Naive thymus-derived CD4-positive, alpha-beta T cell (primary cell): ENCODE results near the gene KCNH1. TPM values are rescaled to one million over a fixed set of nuclear protein-coding genes. Genes with fewer than 3 reads are reported as not detected.

ENCODE experiments used
- ATAC-seq: fragments of 150-1000 bp; cut with Tn5 transposase; 2 replicates; pipeline ENCODE4 v1.10.0; 2021; ENCODE audit warnings: mild to moderate bottlenecking, moderate library complexity
- CTCF ChIA-PET: fragments of 350-600 bp; sonication (Branson Sonifier 250); formaldehyde crosslinking; loops from one replicate; lab custom pipeline; 2021; ENCODE audit warnings: antibody characterized with exemption; lab: Charles Lee
- POLR2A ChIA-PET: fragments of 350-600 bp; sonication (Branson Sonifier 250); formaldehyde crosslinking; loops from one replicate; lab custom pipeline; 2021; ENCODE audit warnings: antibody characterized with exemption, inconsistent platforms; lab: Charles Lee
- DNase-seq, 9 donors: peaks; one replicate each; pipeline versions ENCODE4 v3.0.0 to v3.0.0-alpha.2; 2020 to 2022; ENCODE audit warnings: mixed read lengths in 1 of 9
- H3K27ac ChIP-seq: one replicate; pipeline ENCODE4 v1.7.0; 2013; ENCODE audit warnings: mild to moderate bottlenecking, low read depth, low read length, moderate library complexity
- H3K27me3 ChIP-seq, 2 donors: one replicate each; pipeline ENCODE4 v1.7.0; 2013; ENCODE audit warnings: low read length in 2 of 2, mild to moderate bottlenecking in 2 of 2, moderate library complexity in 2 of 2; ENCODE audit not compliant: control insufficient read depth in 2 of 2, insufficient read depth in 2 of 2
- H3K36me3 ChIP-seq, 3 experiments: 1 replicate in 2 of 3; 2 replicates in 1 of 3; pipeline ENCODE4 v1.7.0; 2013; ENCODE audit warnings: low read length in 3 of 3, mild to moderate bottlenecking in 3 of 3, moderate library complexity in 1 of 3; ENCODE audit not compliant: insufficient read depth in 3 of 3, control insufficient read depth in 2 of 3
- H3K4me1 ChIP-seq, 2 donors: one replicate each; pipeline ENCODE4 v1.7.0; 2013; ENCODE audit warnings: low read length in 2 of 2, mild to moderate bottlenecking in 2 of 2, moderate library complexity in 1 of 2; ENCODE audit not compliant: control insufficient read depth in 2 of 2, insufficient read depth in 2 of 2
- H3K4me3 ChIP-seq: 2 replicates; pipeline ENCODE4 v1.7.0; 2013; ENCODE audit warnings: mild to moderate bottlenecking, low read length
- H3K9me3 ChIP-seq, 3 experiments: 1 replicate in 2 of 3; 2 replicates in 1 of 3; pipeline ENCODE4 v1.7.0; 2013; ENCODE audit warnings: low read length in 3 of 3; ENCODE audit not compliant: control insufficient read depth in 2 of 3
- H3K27ac Mint-ChIP-seq, 9 donors: one replicate each; pipeline ENCODE4 v1.8.0; 2020 to 2022; ENCODE audit warnings: mixed read lengths in 9 of 9, mild to moderate bottlenecking in 8 of 9, moderate library complexity in 5 of 9, inconsistent platforms in 2 of 9
- H3K27me3 Mint-ChIP-seq, 5 donors: one replicate each; pipeline ENCODE4 v1.8.0; 2021 to 2022; ENCODE audit warnings: mixed read lengths in 5 of 5, mild to moderate bottlenecking in 1 of 5
- H3K36me3 Mint-ChIP-seq, 5 donors: one replicate each; pipeline ENCODE4 v1.8.0; 2020 to 2022; ENCODE audit warnings: mixed read lengths in 5 of 5, mild to moderate bottlenecking in 3 of 5, inconsistent platforms in 1 of 5
- H3K4me1 Mint-ChIP-seq, 7 donors: one replicate each; pipeline ENCODE4 v1.8.0; 2020 to 2022; ENCODE audit warnings: mixed read lengths in 7 of 7, mild to moderate bottlenecking in 3 of 7, inconsistent platforms in 1 of 7
- H3K4me3 Mint-ChIP-seq, 10 donors: one replicate each; pipeline ENCODE4 v1.8.0; 2020 to 2022; ENCODE audit warnings: mild to moderate bottlenecking in 10 of 10, mixed read lengths in 10 of 10, moderate library complexity in 6 of 10, inconsistent platforms in 2 of 10
- H3K9me3 Mint-ChIP-seq, 11 donors: one replicate each; pipeline ENCODE4 v1.8.0; 2020 to 2022; ENCODE audit warnings: mixed read lengths in 11 of 11, mild to moderate bottlenecking in 4 of 11, inconsistent platforms in 1 of 11, moderate library complexity in 1 of 11
- intact Hi-C, 2 donors: fragments of 100-400 bp; cut with micrococcal nuclease; formaldehyde crosslinking; loops; one replicate each; pipeline ENCODE4 v1.15.1; 2023
- polyA plus RNA-seq, 2 donors: library from polyadenylated mRNA; unstranded; fragments of 300-500 nt; fragmentation: Illumina TruSeq; gene quantifications; one replicate each; pipeline ENCODE4 v1.2.3, GENCODE V29; 2021
- total RNA-seq, 6 experiments: library from RNA in 5 of 6; stranded (reverse) in 5 of 6; gene quantifications; 1 replicate in 5 of 6; 2 replicates in 1 of 6; pipeline ENCODE4 v1.2.3 and lab custom pipeline; 2021 to 2026

The KCNH1 gene
- total and polyA plus RNA-seq, 7 experiments from 2014 or later, result not detected

- POLR2A ChIA-PET, result no interaction called here
- H3K4me3 Mint-ChIP-seq, result no peak overlapping the region
- no peaks in the 10 kb centered on the region for H3K27me3 ChIP-seq
- no peaks in the 10 kb centered on the region for H3K4me1 ChIP-seq
- intact Hi-C loops, result no loop called here
- ATAC-seq (no peak), DNase-seq (no peak)
- no peaks in the 10 kb centered on the region for H3K4me1 Mint-ChIP-seq
- peaks cover 0 to 5% (median 0%) of the 10 kb centered on the region in 11 donors for H3K9me3 Mint-ChIP-seq
- no peak overlapping the region for H3K27ac Mint-ChIP-seq
- no peak overlapping the region for H3K4me3 ChIP-seq
- H3K36me3 Mint-ChIP-seq, result no peaks in the 10 kb centered on the region
- CTCF ChIA-PET, result no interaction called here
- H3K27ac ChIP-seq, result no peak overlapping the region
- H3K36me3 ChIP-seq, result no peaks in the 10 kb centered on the region
- peaks cover 0 to 17% (median 9%) of the 10 kb centered on the region in 5 donors for H3K27me3 Mint-ChIP-seq
- H3K9me3 ChIP-seq, result no peaks in the 10 kb centered on the region
These were observed 409.2 kb downstream of the KCNH1 start for GRCh38 chr1:210724768-210725167.

DNA sequence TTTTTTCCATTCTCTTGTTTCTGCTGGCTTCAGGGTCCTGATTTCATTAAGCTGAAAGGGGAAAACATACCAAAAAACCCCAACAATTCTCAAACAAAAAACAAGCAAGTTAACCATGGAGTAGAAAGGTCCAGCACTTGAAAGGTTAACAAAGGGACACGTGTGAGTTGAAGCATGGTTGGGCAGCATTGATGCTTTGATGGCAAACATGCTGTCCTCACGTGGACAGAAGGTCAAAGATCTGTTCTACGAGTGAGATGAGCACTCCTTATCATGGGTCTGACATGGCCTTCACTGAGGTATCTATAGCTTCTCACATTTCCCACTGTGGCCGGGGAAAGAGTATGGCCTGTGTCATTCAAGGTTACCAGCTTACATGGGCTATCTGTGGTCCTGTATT, 410.3 kb downstream of the KCNH1 start:
- ChIA-PET CTCF (no interaction called here), POLR2A (no interaction called here)
- no peaks in the 10 kb centered on the region for H3K4me1 ChIP-seq
- H3K4me3 ChIP-seq, result no peak overlapping the region
- no peaks in the 10 kb centered on the region for H3K9me3 ChIP-seq
- Mint-ChIP-seq H3K9me3 (peaks cover 0 to 5% (median 0%) of the 10 kb centered on the region in 11 donors), H3K27me3 (peaks cover 0 to 17% (median 9%) of the 10 kb centered on the region in 5 donors), H3K4me1 (no peaks in the 10 kb centered on the region), H3K27ac (no peak overlapping the region), H3K36me3 (no peaks in the 10 kb centered on the region), H3K4me3 (no peak overlapping the region)
- H3K36me3 ChIP-seq, result no peaks in the 10 kb centered on the region
- intact Hi-C loops, result no loop called here
- ATAC-seq (no peak), DNase-seq (no peak)
- no peaks in the 10 kb centered on the region for H3K27me3 ChIP-seq
- H3K27ac ChIP-seq, result no peak overlapping the region

GRCh38 chr1:210722410-210723081, 411.4 kb downstream of the KCNH1 start:
- DNase-seq (no peak), ATAC-seq (no peak)
- H3K4me1 ChIP-seq, result no peaks in the 10 kb centered on the region
- no peaks in the 10 kb centered on the region for H3K27me3 ChIP-seq
- no peak overlapping the region for H3K4me3 ChIP-seq
- no peaks in the 10 kb centered on the region for H3K36me3 Mint-ChIP-seq
- H3K9me3 ChIP-seq, result no peaks in the 10 kb centered on the region
- no peak overlapping the region for H3K27ac ChIP-seq
- intact Hi-C loops, result no loop called here
- peaks cover 0 to 10% (median 6%) of the 10 kb centered on the region in 5 donors for H3K27me3 Mint-ChIP-seq
- H3K9me3 Mint-ChIP-seq, result peaks cover 0 to 2% (median 0%) of the 10 kb centered on the region in 11 donors
- H3K36me3 ChIP-seq, result no peaks in the 10 kb centered on the region
- H3K4me1 Mint-ChIP-seq, result no peaks in the 10 kb centered on the region
- H3K4me3 Mint-ChIP-seq, result no peak overlapping the region
- ChIA-PET CTCF (no interaction called here), POLR2A (no interaction called here)
- H3K27ac Mint-ChIP-seq, result no peak overlapping the region

- no peaks in the 10 kb centered on the region for H3K27me3 Mint-ChIP-seq
These were observed 418.9 kb downstream of the KCNH1 start for GRCh38 chr1:210715072-210715471.

DNA sequence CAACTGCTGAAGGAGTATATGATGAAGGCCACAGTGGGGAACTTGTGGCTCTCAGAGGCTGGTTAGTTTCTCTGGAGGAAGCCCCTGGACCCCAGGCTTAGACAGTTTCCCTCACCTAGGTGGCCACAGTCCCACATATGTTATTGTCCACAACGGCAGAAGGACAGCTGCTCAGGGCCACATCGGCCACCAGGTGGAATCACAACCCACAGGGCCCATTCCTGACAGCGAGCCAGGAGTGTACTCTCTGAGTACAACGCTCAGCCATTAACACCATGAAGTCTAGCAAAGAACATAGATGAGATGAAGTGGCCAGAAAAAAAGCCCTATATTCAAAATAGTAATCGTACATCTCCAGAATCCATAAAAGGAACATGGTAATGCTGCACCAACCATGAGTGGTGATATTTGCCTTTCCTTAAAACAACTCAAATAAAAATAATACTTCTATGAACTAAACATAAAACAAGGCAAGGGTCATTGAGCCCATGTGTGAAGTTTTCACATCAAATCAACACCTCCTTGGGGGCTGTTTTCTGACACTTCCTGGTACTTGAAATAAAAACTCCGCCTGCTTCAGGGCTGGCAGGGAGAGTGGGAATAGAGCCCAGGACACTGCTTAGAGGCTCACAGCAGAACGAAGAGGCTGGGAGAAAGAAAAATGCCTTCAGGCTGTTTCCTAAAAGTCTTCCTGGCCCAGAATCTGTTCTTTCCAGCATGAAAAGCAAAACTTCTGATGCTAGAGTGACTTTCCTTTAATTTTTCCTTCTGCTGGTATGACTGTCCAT, 421.9 kb downstream of the KCNH1 start:
- ChIA-PET CTCF (no interaction called here), POLR2A (no interaction called here)
- Mint-ChIP-seq H3K4me1 (no peaks in the 10 kb centered on the region), H3K4me3 (no peak overlapping the region), H3K36me3 (no peaks in the 10 kb centered on the region), H3K27me3 (no peaks in the 10 kb centered on the region), H3K9me3 (no peaks in the 10 kb centered on the region), H3K27ac (no peak overlapping the region)
- Histone ChIP-seq H3K9me3 (no peaks in the 10 kb centered on the region), H3K4me1 (no peaks in the 10 kb centered on the region), H3K4me3 (no peak overlapping the region), H3K36me3 (no peaks in the 10 kb centered on the region), H3K27ac (no peak overlapping the region), H3K27me3 (no peaks in the 10 kb centered on the region)
- intact Hi-C loops, result no loop called here
- ATAC-seq, result no peak
- no peak for DNase-seq

More at GRCh38 chr1:210715072-210715471, 418.9 kb downstream of the KCNH1 start:
- no peak for ATAC-seq
- no peaks in the 10 kb centered on the region for H3K9me3 ChIP-seq
- Mint-ChIP-seq H3K4me1 (no peaks in the 10 kb centered on the region), H3K4me3 (no peak overlapping the region), H3K36me3 (no peaks in the 10 kb centered on the region), H3K9me3 (no peaks in the 10 kb centered on the region), H3K27ac (no peak overlapping the region)
- no peak overlapping the region for H3K27ac ChIP-seq
- H3K36me3 ChIP-seq, result no peaks in the 10 kb centered on the region
- no peak overlapping the region for H3K4me3 ChIP-seq
- H3K4me1 ChIP-seq, result no peaks in the 10 kb centered on the region
- ChIA-PET CTCF (no interaction called here), POLR2A (no interaction called here)
- intact Hi-C loops, result no loop called here
- DNase-seq, result no peak
- H3K27me3 ChIP-seq, result no peaks in the 10 kb centered on the region

DNA sequence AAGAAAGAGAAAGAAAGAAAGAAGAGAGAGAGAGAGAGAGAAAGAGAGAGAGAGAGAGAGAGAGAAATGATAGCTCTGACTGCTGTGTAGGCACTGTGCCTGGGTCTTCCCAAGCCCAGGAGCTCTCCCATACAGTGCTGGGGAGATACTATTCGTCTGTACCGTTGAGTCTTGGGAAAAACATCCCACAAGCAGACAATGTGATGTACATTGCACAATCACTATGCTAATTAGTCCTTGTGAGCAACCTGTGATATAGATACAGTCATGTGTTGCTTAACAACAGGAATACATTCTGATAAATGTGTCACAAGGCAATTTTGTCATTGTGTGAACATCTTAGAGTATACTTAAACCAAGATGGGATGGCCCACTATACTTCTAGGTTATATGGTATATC, 424.2 kb downstream of the KCNH1 start:
- no peak overlapping the region for H3K4me3 Mint-ChIP-seq

More for the DNA sequence above, 424.2 kb downstream of the KCNH1 start:
- Histone ChIP-seq H3K36me3 (no peaks in the 10 kb centered on the region), H3K27me3 (no peaks in the 10 kb centered on the region), H3K9me3 (no peaks in the 10 kb centered on the region), H3K27ac (no peak overlapping the region), H3K4me3 (no peak overlapping the region), H3K4me1 (no peaks in the 10 kb centered on the region)
- Mint-ChIP-seq H3K4me1 (no peaks in the 10 kb centered on the region), H3K27me3 (peaks cover 0 to 2% (median 0%) of the 10 kb centered on the region in 5 donors), H3K9me3 (no peaks in the 10 kb centered on the region), H3K36me3 (no peaks in the 10 kb centered on the region), H3K27ac (no peak overlapping the region)
- ChIA-PET POLR2A (no interaction called here), CTCF (no interaction called here)
- ATAC-seq (no peak), DNase-seq (no peak)
- intact Hi-C loops, result no loop called here
